GM18907 (cell line): ENCODE results near the gene SHISA5.
"Not testable (repeated sequence)": the region's sequence is repeated elsewhere in the genome, so short reads cannot be mapped to it uniquely, and the experiment has no call there.

ENCODE experiments used
- ATAC-seq: cut with Tn5 transposase; IDR thresholded peaks from one replicate; pipeline ENCODE4 v1.9.1; 2021; ENCODE audit warnings: mild to moderate bottlenecking, moderate library complexity; ENCODE audit not compliant: unreplicated experiment

SHISA5 gene

GRCh38 chr3:48478626-48479555 is 25.1 kb downstream of the SHISA5 start:
- ATAC-seq, result no peak

- no peak for ATAC-seq
These were observed 25.9 kb downstream of the SHISA5 start for GRCh38 chr3:48477959-48478520.

GRCh38 chr3:48476426-48477053 is 27.4 kb downstream of the SHISA5 start:
- no peak for ATAC-seq

- no peak for ATAC-seq
These were observed 28.8 kb downstream of the SHISA5 start for GRCh38 chr3:48475188-48475587.

- ATAC-seq, result no peak
These were observed 29.4 kb downstream of the SHISA5 start for GRCh38 chr3:48474619-48475018.

- not testable (repeated sequence) for ATAC-seq
These were observed 29.9 kb downstream of the SHISA5 start for GRCh38 chr3:48474031-48474430.

- no peak for ATAC-seq
These were observed 30.4 kb downstream of the SHISA5 start for GRCh38 chr3:48473617-48473952.

GRCh38 chr3:48472923-48473616 is 30.9 kb downstream of the SHISA5 start:
- peak; percentile 81 for ATAC-seq

GRCh38 chr3:48472673-48472922 is 31.4 kb downstream of the SHISA5 start:
- no peak for ATAC-seq

GRCh38 chr3:48470286-48470685 is 33.7 kb downstream of the SHISA5 start:
- ATAC-seq, result no peak

- ATAC-seq, result no peak
These were observed 34.7 kb downstream of the SHISA5 start for GRCh38 chr3:48469046-48469915.

- no peak for ATAC-seq
These were observed 35.6 kb downstream of the SHISA5 start for GRCh38 chr3:48468329-48468731.

- no peak for ATAC-seq
These were observed 36.3 kb downstream of the SHISA5 start for GRCh38 chr3:48467473-48468267.

GRCh38 chr3:48467110-48467454 is 36.9 kb downstream of the SHISA5 start:
- ATAC-seq, result no peak

GRCh38 chr3:48466386-48467109 is 37.4 kb downstream of the SHISA5 start:
- ATAC-seq, result no peak

GRCh38 chr3:48465531-48466378 is 38.2 kb downstream of the SHISA5 start:
- peak; percentile 76 for ATAC-seq

GRCh38 chr3:48465237-48465530 is 38.8 kb downstream of the SHISA5 start:
- no peak for ATAC-seq

GRCh38 chr3:48464713-48465221 is 39.2 kb downstream of the SHISA5 start:
- no peak for ATAC-seq
